Endothelial cell of hepatic sinusoid (primary cell): ENCODE measurements around the gene VMO1.

Source experiments
- in situ Hi-C: cut with HindIII; loops from 2 replicates; pipeline ENCODE4 v1.10.0; 2017; ENCODE audit warnings: low sequenced_read_pairs

The VMO1 gene

DNA sequence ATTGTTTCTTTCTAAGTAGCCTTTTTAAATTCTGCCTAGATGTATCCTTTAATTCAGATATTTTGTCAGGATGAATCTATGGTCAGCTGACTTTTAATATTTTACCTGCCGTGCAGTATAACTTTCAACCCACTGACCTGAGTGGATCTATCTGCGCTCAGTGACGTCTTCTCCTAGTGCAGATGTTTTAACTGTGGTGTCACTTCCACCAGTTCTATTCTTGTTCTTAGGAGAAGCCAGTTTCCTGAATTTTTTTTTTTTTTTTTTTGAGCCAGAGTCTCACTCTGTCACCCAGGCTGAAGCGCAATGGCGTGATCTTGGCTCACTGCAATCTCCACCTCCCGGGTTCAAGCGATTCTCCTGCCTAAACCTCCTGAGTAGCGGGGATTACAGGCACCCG, 19.4 kb downstream of the VMO1 start:
- in situ Hi-C loops, result no loop called here

DNA sequence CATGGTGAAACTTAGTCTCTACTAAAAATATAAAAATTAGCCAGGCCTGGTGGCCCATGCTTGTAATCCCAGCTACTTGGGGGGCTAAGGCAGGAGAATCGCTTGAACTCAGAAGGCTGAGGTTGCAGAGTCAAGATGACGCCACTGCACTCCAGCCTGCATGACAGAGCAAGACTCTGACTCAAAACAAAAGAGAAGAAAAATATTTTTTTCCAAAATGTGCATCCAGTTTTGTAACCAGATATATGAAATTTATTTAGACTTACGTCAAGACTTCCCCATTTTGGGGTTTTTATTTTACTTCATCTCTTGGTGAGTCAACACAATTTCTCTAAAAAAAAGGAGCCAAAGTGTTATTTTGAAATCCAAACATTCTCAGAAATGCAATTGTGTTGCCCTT, 20.0 kb downstream of the VMO1 start:
- in situ Hi-C loops, result no loop called here

DNA sequence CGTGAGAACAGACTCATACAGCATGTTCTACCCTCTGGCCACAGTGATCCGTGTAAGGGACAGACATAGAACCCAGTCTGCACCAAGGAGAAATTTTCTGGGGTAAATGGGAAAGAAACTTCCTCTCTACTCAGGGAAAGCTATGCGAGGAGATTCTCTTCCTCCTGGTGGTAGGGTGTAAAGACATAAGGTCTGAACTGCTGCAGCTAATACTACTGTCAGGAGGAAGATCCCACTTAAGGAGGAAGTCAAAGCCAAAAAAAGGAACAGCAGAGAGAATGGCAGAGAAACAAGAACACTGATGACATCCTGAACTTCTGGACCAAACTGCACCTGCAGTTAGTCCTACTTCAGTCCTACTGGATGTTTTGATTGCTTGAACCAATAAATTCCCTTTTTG, 21.6 kb downstream of the VMO1 start:
- in situ Hi-C loops, result no loop called here

GRCh38 chr17:4759776-4760236, 26.4 kb downstream of the VMO1 start:
- in situ Hi-C loops, result no loop called here

DNA sequence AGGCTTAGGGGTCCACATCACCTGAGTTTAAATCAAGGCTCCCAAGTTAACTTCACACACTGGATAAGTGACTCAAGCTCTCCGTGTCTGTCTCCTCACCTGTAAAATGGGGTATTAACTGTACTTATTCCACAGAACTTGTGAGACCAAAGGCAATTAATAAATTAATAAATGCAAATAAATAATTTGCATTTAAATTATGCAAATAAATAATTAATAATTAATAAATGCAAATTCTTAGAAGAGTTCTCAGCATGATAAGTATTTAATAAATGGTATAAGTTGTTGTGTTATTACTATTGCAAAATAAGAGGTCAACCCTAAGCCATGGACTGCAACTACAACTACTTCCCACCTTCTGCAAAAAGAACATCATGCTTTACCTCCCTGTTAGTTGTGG, 32.8 kb downstream of the VMO1 start:
- in situ Hi-C loops, result no loop called here

- in situ Hi-C loops, result no loop called here
These were observed 34.2 kb downstream of the VMO1 start for GRCh38 chr17:4751932-4752331.

DNA sequence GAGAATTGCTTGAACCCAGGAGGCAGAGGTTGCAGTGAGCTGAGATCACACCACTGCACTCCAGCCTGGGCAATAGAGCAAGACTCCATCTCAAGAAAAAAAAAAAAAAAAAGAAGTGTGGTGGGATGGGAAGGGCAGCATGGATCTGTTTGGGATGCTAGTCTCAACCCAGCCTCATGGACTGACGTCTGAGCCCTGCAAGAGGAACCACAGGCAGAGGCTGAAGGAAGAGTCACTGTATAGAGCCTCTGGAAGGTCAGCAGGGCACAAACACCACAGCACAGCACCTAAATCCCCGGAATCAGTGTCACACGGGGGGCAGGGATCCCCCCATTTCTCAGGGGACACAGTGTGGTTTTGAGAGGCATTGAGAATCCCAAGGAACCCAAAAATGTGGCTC, 35.6 kb downstream of the VMO1 start:
- in situ Hi-C loops, result no loop called here

DNA sequence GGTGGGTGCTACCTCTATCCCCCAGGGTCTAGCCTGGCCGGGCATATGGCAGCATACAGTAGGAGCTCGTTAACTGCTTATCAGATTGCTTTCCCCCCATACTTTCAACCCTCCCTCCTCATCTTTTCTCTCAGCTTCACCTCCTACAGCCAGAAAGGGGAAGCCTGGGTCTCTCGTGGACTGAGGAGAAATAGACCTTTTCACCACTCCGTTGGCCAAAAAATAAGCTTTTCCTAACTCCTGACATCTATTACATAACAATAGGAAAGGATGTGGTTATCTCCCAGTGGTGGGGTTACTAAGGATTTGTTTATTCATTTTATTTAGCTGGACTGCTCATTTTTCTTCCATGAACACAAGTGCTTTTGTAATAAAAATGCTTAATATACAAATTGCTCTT, 37.5 kb downstream of the VMO1 start:
- in situ Hi-C loops, result no loop called here

GRCh38 chr17:4747847-4748246, 38.3 kb downstream of the VMO1 start:
- in situ Hi-C loops, result no loop called here

GRCh38 chr17:4744999-4745969, 40.9 kb downstream of the VMO1 start:
- in situ Hi-C loops, result no loop called here

DNA sequence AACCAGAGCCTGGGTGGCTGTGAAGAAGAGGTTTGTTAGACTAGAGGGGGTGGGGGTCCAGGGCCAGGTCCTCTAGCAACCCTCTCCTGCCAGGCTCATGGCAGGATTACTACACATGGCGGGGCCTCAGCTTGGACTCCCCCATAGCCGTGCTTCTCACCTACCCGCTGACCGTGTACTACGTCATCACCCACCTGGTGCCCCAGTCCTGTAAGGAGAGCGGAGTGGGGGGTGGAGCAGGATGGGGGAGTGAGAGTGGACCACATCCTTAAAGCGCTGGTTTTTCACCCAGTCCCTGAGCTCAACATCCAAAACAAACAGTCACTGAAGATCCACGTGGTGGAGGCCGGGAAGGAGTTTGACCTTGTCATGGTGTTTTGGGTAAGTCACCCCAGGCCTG, 42.3 kb downstream of the VMO1 start:
- in situ Hi-C loops, result no loop called here

- in situ Hi-C loops, result no loop called here
These were observed 42.9 kb downstream of the VMO1 start for GRCh38 chr17:4743216-4743615.

- in situ Hi-C loops, result no loop called here
These were observed 43.5 kb downstream of the VMO1 start for GRCh38 chr17:4742629-4743028.

DNA sequence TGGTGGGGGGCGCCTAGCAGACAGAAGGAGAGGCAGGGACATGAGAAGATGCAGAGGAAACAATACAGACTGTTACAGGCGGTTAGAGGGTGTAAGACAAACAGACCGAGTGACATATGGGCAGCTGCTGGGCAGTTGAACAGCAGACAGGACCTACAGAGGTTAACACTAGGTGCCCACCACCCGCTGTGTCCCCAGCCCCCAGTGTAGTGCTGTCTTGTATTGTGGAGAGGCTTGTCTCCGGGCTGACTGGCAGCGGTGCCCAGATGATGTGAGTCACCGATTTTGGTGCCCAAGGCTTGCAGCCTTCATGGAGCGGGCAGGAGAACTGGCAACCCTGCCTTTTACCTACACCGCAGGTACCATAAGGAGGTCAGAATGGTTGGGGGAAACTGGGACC, 44.0 kb downstream of the VMO1 start:
- in situ Hi-C loops, result no loop called here

DNA sequence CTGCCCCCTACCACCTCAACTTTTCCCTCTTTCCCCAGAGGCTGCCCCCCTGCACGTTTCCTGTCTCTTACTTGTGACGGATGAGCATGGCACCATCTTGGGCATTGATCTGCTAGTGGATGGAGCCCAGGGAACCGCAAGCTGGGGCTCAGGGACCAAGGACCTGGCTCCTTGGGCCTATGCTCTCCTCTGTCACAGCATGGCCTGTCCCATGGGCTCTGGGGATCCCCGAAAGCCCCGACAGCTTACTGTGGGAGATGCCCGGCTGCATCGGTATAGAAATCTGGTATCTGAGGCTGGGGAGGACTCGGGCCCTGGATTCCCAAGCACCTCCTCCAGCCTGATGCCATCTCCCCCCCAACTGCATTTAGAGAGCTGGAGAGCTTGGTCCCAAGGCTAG, 44.6 kb downstream of the VMO1 start:
- in situ Hi-C loops, result no loop called here

DNA sequence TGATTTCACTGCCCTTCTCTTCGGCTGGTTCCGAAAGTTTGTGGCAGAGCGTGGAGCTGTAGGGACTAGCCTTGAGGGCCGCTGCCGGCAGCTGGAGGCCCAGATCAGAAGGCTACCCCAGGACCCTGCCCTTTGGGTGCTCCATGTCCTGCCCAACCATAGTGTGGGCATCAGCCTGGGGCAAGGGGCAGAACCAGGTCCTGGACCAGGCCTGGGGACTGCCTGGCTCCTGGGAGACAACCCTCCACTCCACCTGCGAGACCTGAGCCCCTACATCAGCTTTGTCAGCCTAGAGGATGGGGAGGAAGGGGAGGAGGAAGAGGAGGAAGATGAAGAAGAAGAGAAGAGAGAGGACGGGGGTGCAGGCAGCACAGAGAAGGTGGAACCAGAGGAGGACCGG, 45.6 kb downstream of the VMO1 start:
- in situ Hi-C loops, result no loop called here

DNA sequence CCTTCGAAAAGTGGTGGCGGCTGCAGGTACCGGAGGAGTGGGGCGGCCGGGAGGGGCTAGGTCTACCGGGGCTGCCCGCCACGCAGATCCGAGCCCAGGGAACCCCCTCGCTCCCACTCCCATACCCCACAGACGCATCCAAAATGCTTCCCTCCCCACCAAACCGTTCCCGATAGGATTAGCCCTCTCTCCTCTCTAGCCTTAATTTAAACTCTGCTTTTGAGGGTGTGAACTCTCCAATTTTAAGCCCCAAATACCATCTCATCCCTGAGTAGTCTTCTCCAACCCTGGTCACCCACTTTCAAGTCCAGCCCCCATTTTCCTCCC, 46.2 kb downstream of the VMO1 start:
- in situ Hi-C loops, result no loop called here

- in situ Hi-C loops, result no loop called here
These were observed 46.8 kb downstream of the VMO1 start, which contains the start of the genes CXCL16 and ZMYND15 for GRCh38 chr17:4739122-4740024. CXCL16 (minus strand) TSS chr17:4739928; CDS start chr17:4739339, 589 bp downstream. ZMYND15 (plus strand) TSS chr17:4739833; CDS start chr17:4740549, 716 bp downstream.

DNA sequence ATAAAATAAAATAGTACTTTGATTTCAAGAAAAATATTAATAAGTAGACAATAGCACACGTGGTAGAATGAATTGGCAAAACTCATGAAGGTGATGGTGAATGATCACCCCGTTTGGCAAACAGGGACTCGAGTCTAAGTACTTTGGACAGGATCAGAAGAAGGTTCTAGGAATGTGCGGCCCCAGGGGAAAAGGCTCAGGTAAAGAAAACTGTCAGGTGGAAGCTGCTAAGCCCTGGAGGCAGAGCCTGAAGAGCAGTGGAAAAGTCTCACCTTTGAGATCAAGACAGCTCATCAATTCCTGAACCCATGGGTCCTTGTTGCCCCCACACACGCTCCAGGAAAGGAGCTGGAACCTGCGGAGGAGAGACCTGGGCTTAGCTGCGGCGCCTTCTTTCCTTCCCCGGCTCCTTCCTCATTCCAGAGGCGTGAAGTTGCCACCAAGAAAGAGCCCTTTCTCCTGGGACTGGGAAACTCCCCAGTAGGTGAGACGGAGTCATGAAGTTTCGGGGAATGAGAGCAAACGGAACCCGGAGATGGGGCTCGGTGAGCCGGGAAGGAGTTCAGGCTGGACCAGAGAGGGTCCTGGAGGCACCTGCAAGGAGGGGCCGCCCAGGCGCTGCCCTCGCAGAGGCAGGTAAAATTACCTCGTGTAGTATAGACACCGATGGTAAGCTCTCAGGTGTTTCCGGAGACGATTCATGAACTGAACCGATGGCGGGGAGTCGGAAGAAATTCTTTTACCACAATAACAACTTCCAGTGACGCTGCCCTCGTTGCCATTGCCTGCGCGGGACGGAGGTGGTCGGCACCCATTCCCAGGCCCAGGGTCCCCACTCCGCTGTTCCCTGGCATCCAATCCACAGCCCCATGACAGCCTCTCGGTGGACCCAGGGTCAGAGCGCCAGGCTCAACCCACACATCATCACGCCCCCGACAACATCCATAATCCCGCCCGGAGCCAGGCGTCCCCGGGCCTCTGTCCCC, 47.7 kb downstream of the VMO1 start:
- in situ Hi-C loops, result no loop called here

- in situ Hi-C loops, result no loop called here
These were observed 50.1 kb downstream of the VMO1 start for GRCh38 chr17:4735876-4736651.
